Activated T-cell treated with anti-CD3 and anti-CD28 coated beads, Interleukin-2, amount 50 U/mL, for 72 hours (primary cell): Measurements from ENCODE around the gene PAX8. TPM values are rescaled to one million over a fixed set of nuclear protein-coding genes. Genes with fewer than 3 reads are reported as not detected.

Source experiments
- ATAC-seq, 2 donors: fragments of 150-1000 bp; cut with Tn5 transposase; replicated peaks in 1 of 2; 2 replicates each; pipeline ENCODE4 v1.10.0; 2021; ENCODE audit warnings: moderate library complexity in 2 of 2, mild to moderate bottlenecking in 1 of 2
- DNase-seq, 2 donors: peaks; one replicate each; pipeline ENCODE4 v3.0.0; 2021 to 2022; ENCODE audit warnings: mixed read lengths in 1 of 2
- H3K27ac Mint-ChIP-seq: one replicate; pipeline ENCODE4 v1.8.0; 2022; ENCODE audit warnings: mild to moderate bottlenecking, moderate library complexity, mixed read lengths
- H3K27me3 Mint-ChIP-seq: one replicate; pipeline ENCODE4 v1.8.0; 2022; ENCODE audit warnings: low read depth, mixed read lengths
- H3K36me3 Mint-ChIP-seq, 2 donors: one replicate each; pipeline ENCODE4 v1.8.0; 2022; ENCODE audit warnings: mixed read lengths in 2 of 2, mild to moderate bottlenecking in 1 of 2; ENCODE audit not compliant: insufficient read depth in 2 of 2
- H3K4me1 Mint-ChIP-seq: one replicate; pipeline ENCODE4 v1.8.0; 2022; ENCODE audit warnings: low read depth, mixed read lengths
- H3K4me3 Mint-ChIP-seq, 2 donors: one replicate each; pipeline ENCODE4 v1.8.0; 2022; ENCODE audit warnings: mild to moderate bottlenecking in 2 of 2, mixed read lengths in 2 of 2, moderate library complexity in 2 of 2
- H3K9me3 Mint-ChIP-seq, 2 donors: one replicate each; pipeline ENCODE4 v1.8.0; 2022; ENCODE audit warnings: mixed read lengths in 2 of 2
- total RNA-seq, 2 donors: library from RNA; stranded (reverse); gene quantifications; one replicate each; pipeline ENCODE4 v1.2.3, GENCODE V29; 2022

The PAX8 gene
- total RNA-seq, 2 donors from 2014 or later = 3.0 to 4.3 TPM

- Mint-ChIP-seq H3K27me3 (no peaks in the 10 kb centered on the region), H3K27ac (peak overlapping the region; percentile 90), H3K9me3 (peaks cover 3 to 4% of the 10 kb centered on the region in 2 donors), H3K4me3 (peak overlapping the region; percentile 29 to 54), H3K4me1 (peaks cover 77% of the 10 kb centered on the region), H3K36me3 (peaks cover 6 to 9% of the 10 kb centered on the region in 2 donors)
- no peak for DNase-seq
- ATAC-seq = no peak
Observed at GRCh38 chr2:113169586-113169985, 109.1 kb downstream of the PAX8 start.

GRCh38 chr2:113169002-113169530 is 109.7 kb downstream of the PAX8 start:
- H3K27me3 Mint-ChIP-seq = no peaks in the 10 kb centered on the region
- H3K36me3 Mint-ChIP-seq = peaks cover 6 to 9% of the 10 kb centered on the region in 2 donors
- DNase-seq (peak; percentile 31 to 43), ATAC-seq (peak; percentile 14 to 19)
- peak overlapping the region; percentile 73 to 88 for H3K4me3 Mint-ChIP-seq
- peak overlapping the region; percentile 69 for H3K27ac Mint-ChIP-seq
- peaks cover 82% of the 10 kb centered on the region for H3K4me1 Mint-ChIP-seq
- H3K9me3 Mint-ChIP-seq = peaks cover 3 to 4% of the 10 kb centered on the region in 2 donors

GRCh38 chr2:113167962-113168340 is 110.8 kb downstream of the PAX8 start:
- H3K4me1 Mint-ChIP-seq = peaks cover 74% of the 10 kb centered on the region
- H3K9me3 Mint-ChIP-seq = peaks cover 3 to 4% of the 10 kb centered on the region in 2 donors
- no peak for DNase-seq
- H3K27me3 Mint-ChIP-seq = no peaks in the 10 kb centered on the region
- peak overlapping the region; percentile 97 for H3K27ac Mint-ChIP-seq
- ATAC-seq = no peak
- H3K36me3 Mint-ChIP-seq = peaks cover 3 to 9% of the 10 kb centered on the region in 2 donors
- peak overlapping the region; percentile 73 to 88 for H3K4me3 Mint-ChIP-seq

- peak overlapping the region; percentile 97 for H3K27ac Mint-ChIP-seq
- H3K27me3 Mint-ChIP-seq = no peaks in the 10 kb centered on the region
- H3K4me3 Mint-ChIP-seq = peak overlapping the region; percentile 73 to 88
- ATAC-seq (peak; percentile 73 to 87), DNase-seq (peak; percentile 36 to 60)
- H3K4me1 Mint-ChIP-seq = peaks cover 74% of the 10 kb centered on the region
- peaks cover 3 to 4% of the 10 kb centered on the region in 2 donors for H3K9me3 Mint-ChIP-seq
- H3K36me3 Mint-ChIP-seq = peaks cover 3 to 9% of the 10 kb centered on the region in 2 donors
Observed at GRCh38 chr2:113167115-113167932, 111.4 kb downstream of the PAX8 start.

GRCh38 chr2:113166187-113166645 is 112.5 kb downstream of the PAX8 start:
- peaks cover 3% of the 10 kb centered on the region in 2 donors for H3K9me3 Mint-ChIP-seq
- H3K36me3 Mint-ChIP-seq = peaks cover 3 to 6% of the 10 kb centered on the region in 2 donors
- DNase-seq = no peak
- H3K4me1 Mint-ChIP-seq = peaks cover 64% of the 10 kb centered on the region
- peak overlapping the region; percentile 20 for H3K27ac Mint-ChIP-seq
- ATAC-seq = no peak
- no peaks in the 10 kb centered on the region for H3K27me3 Mint-ChIP-seq
- no peak overlapping the region for H3K4me3 Mint-ChIP-seq

Other genes starting within 250 kb of the PAX8 start
- gene IL36B, start 226.1 kb downstream of the PAX8 start, total RNA-seq = not detected
- gene IL36RN, start 219.7 kb downstream of the PAX8 start, total RNA-seq = not detected
- not detected for gene IL1F10, start 211.0 kb downstream of the PAX8 start, total RNA-seq
- gene IL1RN, start 151.3 kb downstream of the PAX8 start, total RNA-seq = 10 to 100 TPM; 18.5 to 44.3 TPM
- gene PSD4, start 105.0 kb downstream of the PAX8 start, total RNA-seq = 100 to 1,000 TPM; 174 to 200 TPM
- gene ZNG1B, start 158.8 kb upstream of the PAX8 start, total RNA-seq = 10 to 100 TPM; 42.0 to 42.8 TPM
- under 1 TPM in 1 of 2 donors, not detected in 1; 0.12 TPM for gene FOXD4L1, start 219.7 kb upstream of the PAX8 start, total RNA-seq